PFSK-1 (cell line): ENCODE measurements around the gene GNA15.

Source experiments
- POLR2AphosphoS5 ChIP-seq: IDR thresholded peaks from 2 replicates; pipeline ENCODE4 v1.6.1; 2012; ENCODE audit warnings: low read depth, mild to moderate bottlenecking, control low read depth, low read length, moderate library complexity
- REST ChIP-seq, 2 experiments: IDR thresholded peaks; 2 replicates each; pipeline versions ENCODE4 v1.6.1 to v1.8.0; 2011 to 2012; ENCODE audit warnings: low read depth in 2 of 2, low read length in 2 of 2, control low read depth in 1 of 2, inconsistent platforms in 1 of 2, mild to moderate bottlenecking in 1 of 2, moderate library complexity in 1 of 2; ENCODE audit not compliant: insufficient read depth in 1 of 2
- SIN3A ChIP-seq: IDR thresholded peaks from 2 replicates; pipeline ENCODE4 v1.6.1; 2012; ENCODE audit warnings: mild to moderate bottlenecking, low read length, moderate library complexity, borderline replicate concordance; ENCODE audit not compliant: insufficient read depth
- TAF1 ChIP-seq: IDR thresholded peaks from 2 replicates; pipeline ENCODE4 v1.6.1; 2012; ENCODE audit warnings: low read length, control low read depth, borderline replicate concordance; ENCODE audit not compliant: insufficient read depth

- TF ChIP-seq POLR2AphosphoS5 (no peak), SIN3A (no peak), TAF1 (no peak), REST (IDR thresholded peaks at IDR 0.05; ENCODE audit: insufficient read depth in 1 of 2, low read depth in 2 of 2, low read length in 2 of 2) (no peak)
Observed at GRCh38 chr19:3110126-3110825, 25.6 kb upstream of the GNA15 start.
